ENCODE data around the gene TRAPPC3L. TPM values are rescaled to one million over a fixed set of nuclear protein-coding genes. Genes with fewer than 3 reads are reported as not detected.

The TRAPPC3L gene
- total RNA-seq, 1 donor from 2014 or later = 0.27 TPM

GRCh38 chr6:116514111-116514510, 31.4 kb downstream of the TRAPPC3L start:
- no peak overlapping the region for H3K4me3 Mint-ChIP-seq
- H3K4me1 Mint-ChIP-seq (ENCODE audit: unreplicated experiment) = peaks cover 33% of the 10 kb centered on the region
- TF ChIP-seq, protein P1, sequence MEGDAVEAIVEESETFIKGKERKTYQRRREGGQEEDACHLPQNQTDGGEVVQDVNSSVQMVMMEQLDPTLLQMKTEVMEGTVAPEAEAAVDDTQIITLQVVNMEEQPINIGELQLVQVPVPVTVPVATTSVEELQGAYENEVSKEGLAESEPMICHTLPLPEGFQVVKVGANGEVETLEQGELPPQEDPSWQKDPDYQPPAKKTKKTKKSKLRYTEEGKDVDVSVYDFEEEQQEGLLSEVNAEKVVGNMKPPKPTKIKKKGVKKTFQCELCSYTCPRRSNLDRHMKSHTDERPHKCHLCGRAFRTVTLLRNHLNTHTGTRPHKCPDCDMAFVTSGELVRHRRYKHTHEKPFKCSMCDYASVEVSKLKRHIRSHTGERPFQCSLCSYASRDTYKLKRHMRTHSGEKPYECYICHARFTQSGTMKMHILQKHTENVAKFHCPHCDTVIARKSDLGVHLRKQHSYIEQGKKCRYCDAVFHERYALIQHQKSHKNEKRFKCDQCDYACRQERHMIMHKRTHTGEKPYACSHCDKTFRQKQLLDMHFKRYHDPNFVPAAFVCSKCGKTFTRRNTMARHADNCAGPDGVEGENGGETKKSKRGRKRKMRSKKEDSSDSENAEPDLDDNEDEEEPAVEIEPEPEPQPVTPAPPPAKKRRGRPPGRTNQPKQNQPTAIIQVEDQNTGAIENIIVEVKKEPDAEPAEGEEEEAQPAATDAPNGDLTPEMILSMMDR (conservative IDR thresholded peaks at IDR 0.05) = no peak
- H3K36me3 Mint-ChIP-seq = no peaks in the 10 kb centered on the region
- peaks cover 4% of the 10 kb centered on the region for H3K9me3 Mint-ChIP-seq
- no peak overlapping the region for H3K27ac Mint-ChIP-seq
- DNase-seq (ENCODE audit: extremely low spot score, unreplicated experiment) = no peak
- peaks cover 4% of the 10 kb centered on the region for H3K27me3 Mint-ChIP-seq

DNA sequence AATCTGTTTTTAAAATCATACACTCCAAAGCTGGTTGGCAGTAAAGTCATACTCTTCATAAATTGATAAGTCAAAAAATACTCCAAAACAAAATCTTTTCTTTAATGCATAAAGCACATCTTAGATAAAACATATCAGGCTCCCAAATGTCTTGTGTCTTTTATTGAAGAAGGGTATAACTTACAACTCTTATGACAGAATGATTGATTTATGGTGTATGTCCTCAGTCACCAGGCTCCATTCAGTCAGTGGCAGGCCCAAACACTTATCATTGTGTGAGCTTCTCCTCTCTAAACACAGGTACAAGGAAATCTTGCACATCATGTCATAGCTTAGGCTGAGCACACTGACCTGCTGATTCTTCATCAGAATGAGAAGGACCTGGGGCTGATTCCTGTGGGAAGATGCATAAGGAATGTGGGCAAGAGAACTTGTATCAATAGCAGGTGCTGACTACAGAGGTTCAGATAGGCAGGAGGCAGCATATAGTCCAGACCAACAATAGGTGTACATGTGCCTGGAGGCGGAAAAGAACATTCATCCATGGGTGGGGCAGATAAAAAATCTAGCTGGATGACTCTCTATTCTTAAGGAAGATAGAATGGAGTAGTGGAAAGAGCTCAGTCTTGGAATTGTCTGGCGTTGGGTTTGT, 32.1 kb downstream of the TRAPPC3L start:
- no peak for DNase-seq (ENCODE audit: extremely low spot score, unreplicated experiment)
- Mint-ChIP-seq H3K27ac (no peak overlapping the region), H3K9me3 (peaks cover 11% of the 10 kb centered on the region), H3K36me3 (no peaks in the 10 kb centered on the region), H3K27me3 (peaks cover 4% of the 10 kb centered on the region), H3K4me1 (ENCODE audit: unreplicated experiment) (peaks cover 25% of the 10 kb centered on the region), H3K4me3 (no peak overlapping the region)
- TF ChIP-seq, protein P1 (conservative IDR thresholded peaks at IDR 0.05) = no peak

GRCh38 chr6:116512734-116513133, 32.8 kb downstream of the TRAPPC3L start:
- no peaks in the 10 kb centered on the region for H3K36me3 Mint-ChIP-seq
- no peak overlapping the region for H3K4me3 Mint-ChIP-seq
- no peak overlapping the region for H3K27ac Mint-ChIP-seq
- H3K9me3 Mint-ChIP-seq = peaks cover 11% of the 10 kb centered on the region
- TF ChIP-seq, protein P1 (conservative IDR thresholded peaks at IDR 0.05) = no peak
- H3K4me1 Mint-ChIP-seq (ENCODE audit: unreplicated experiment) = peaks cover 21% of the 10 kb centered on the region
- H3K27me3 Mint-ChIP-seq = no peaks in the 10 kb centered on the region
- DNase-seq (ENCODE audit: extremely low spot score, unreplicated experiment) = no peak

GRCh38 chr6:116512111-116512559, 33.3 kb downstream of the TRAPPC3L start:
- Mint-ChIP-seq H3K36me3 (no peaks in the 10 kb centered on the region), H3K27ac (peak overlapping the region; percentile 50), H3K4me3 (peak overlapping the region; percentile 39), H3K27me3 (no peaks in the 10 kb centered on the region), H3K4me1 (ENCODE audit: unreplicated experiment) (peaks cover 21% of the 10 kb centered on the region), H3K9me3 (peaks cover 11% of the 10 kb centered on the region)
- TF ChIP-seq, protein P1 (conservative IDR thresholded peaks at IDR 0.05) = no peak
- no peak for DNase-seq (ENCODE audit: extremely low spot score, unreplicated experiment)

GRCh38 chr6:116511424-116512110, 33.9 kb downstream of the TRAPPC3L start, which contains the start of gene CALHM5:
CALHM5 (plus strand) TSS chr6:116511639; CDS start chr6:116511697, 58 bp downstream.
- peaks cover 11% of the 10 kb centered on the region for H3K9me3 Mint-ChIP-seq
- no peaks in the 10 kb centered on the region for H3K36me3 Mint-ChIP-seq
- peak within 1 kb of the TSS; percentile 39 for H3K4me3 Mint-ChIP-seq
- H3K27ac Mint-ChIP-seq = peak within 1 kb of the TSS; percentile 50
- no peaks in the 10 kb centered on the region for H3K27me3 Mint-ChIP-seq
- no peak for DNase-seq (ENCODE audit: extremely low spot score, unreplicated experiment)
- peaks cover 21% of the 10 kb centered on the region for H3K4me1 Mint-ChIP-seq (ENCODE audit: unreplicated experiment)
- TF ChIP-seq, protein P1 (conservative IDR thresholded peaks at IDR 0.05) = peak; percentile 71

All from type B pancreatic cell (in vitro differentiated cells).